Measurements from ENCODE around the gene FRK. TPM values are rescaled to one million over a fixed set of nuclear protein-coding genes. Genes with fewer than 3 reads are reported as not detected.

FRK gene
- total RNA-seq, 2 experiments from 2014 or later, result not detected

DNA sequence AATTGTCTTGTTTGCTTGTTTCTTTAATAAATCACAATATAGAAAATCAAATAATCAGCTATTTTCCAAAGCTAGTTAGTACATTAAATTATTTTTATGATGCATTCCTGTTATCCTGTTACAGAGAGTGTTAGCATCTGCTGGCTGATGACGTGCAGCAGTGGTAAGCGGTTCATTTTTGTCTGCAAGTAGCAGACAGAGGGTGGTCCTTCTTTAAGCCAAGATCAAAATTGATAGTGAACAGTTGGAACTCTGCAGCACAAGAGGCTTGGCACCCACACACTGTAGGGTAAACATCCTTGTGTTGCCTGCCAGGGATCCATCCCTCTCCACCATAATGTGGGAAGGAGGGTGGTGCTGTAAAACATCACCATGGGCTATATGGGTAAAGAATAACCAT is 158.3 kb downstream of the FRK start:
- intact Hi-C loops (cut with DNase I, micrococcal nuclease), result no loop called here
- Histone ChIP-seq H3K27me3 (ENCODE audit: control insufficient read depth in 1 of 2, insufficient read depth in 2 of 2, low read length in 2 of 2) (no peaks in the 10 kb centered on the region), H3K4me1 (ENCODE audit: insufficient read depth, low read length) (no peaks in the 10 kb centered on the region), H3K9me3 (ENCODE audit: control insufficient read depth in 1 of 2, insufficient read depth in 1 of 2, low read length in 2 of 2) (no peaks in the 10 kb centered on the region), H3K27ac (ENCODE audit: low read depth in 1 of 2, low read length in 2 of 2) (no peak overlapping the region), H3K36me3 (ENCODE audit: insufficient read depth, low read length) (no peaks in the 10 kb centered on the region), H3K4me3 (ENCODE audit: low read length) (no peak overlapping the region)
- no peaks in the 10 kb centered on the region for H3K36me3 Mint-ChIP-seq (ENCODE audit: low read depth)
- no peaks in the 10 kb centered on the region for H3K4me1 Mint-ChIP-seq (ENCODE audit: low read depth)
- DNase-seq (no peak), ATAC-seq (ENCODE audit: poor library complexity) (no peak)
- POLR2A ChIA-PET, result no interaction called here
- CTCF ChIA-PET, result no interaction called here
- no peak overlapping the region for H3K4me3 Mint-ChIP-seq
- H3K27me3 Mint-ChIP-seq, result no peaks in the 10 kb centered on the region
- TF ChIP-seq CTCF (IDR thresholded peaks at IDR 0.05), result no peak
- H3K9me3 Mint-ChIP-seq, result no peaks in the 10 kb centered on the region
- H3K27ac Mint-ChIP-seq, result no peak overlapping the region

DNA sequence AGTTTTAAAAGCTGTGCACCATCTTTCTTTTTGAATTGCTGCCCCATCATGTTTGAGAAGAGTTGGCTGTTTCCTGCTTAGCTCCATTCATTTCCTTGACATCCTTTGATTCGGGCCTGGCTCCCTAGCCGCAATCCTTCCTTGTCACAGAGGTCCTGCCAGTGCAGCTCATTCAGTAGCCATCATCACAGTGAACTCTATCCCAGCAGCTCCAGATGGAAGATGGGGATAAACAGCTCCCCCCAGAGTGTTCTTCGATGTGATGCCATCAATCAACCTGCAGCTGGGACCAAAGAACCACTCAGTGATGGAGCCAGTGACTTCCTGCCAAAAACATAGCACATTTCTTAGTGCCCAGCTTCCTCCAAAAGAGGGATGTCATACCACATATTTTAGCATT is 158.8 kb downstream of the FRK start:
- ChIA-PET POLR2A (interaction anchor here (0.6 kb wide), 1 partner anchor 783 kb away, joined by 3 read pairs; no protein-coding TSS in a partner anchor), CTCF (no interaction called here)
- H3K27ac ChIP-seq (ENCODE audit: low read depth in 1 of 2, low read length in 2 of 2), result no peak overlapping the region
- DNase-seq (no peak), ATAC-seq (ENCODE audit: poor library complexity) (no peak)
- no peaks in the 10 kb centered on the region for H3K9me3 ChIP-seq (ENCODE audit: control insufficient read depth in 1 of 2, insufficient read depth in 1 of 2, low read length in 2 of 2)
- H3K36me3 Mint-ChIP-seq (ENCODE audit: low read depth), result no peaks in the 10 kb centered on the region
- no peaks in the 10 kb centered on the region for H3K4me1 Mint-ChIP-seq (ENCODE audit: low read depth)
- no peak overlapping the region for H3K4me3 Mint-ChIP-seq
- no peaks in the 10 kb centered on the region for H3K27me3 ChIP-seq (ENCODE audit: control insufficient read depth in 1 of 2, insufficient read depth in 2 of 2, low read length in 2 of 2)
- H3K36me3 ChIP-seq (ENCODE audit: insufficient read depth, low read length), result no peaks in the 10 kb centered on the region
- H3K4me1 ChIP-seq (ENCODE audit: insufficient read depth, low read length), result no peaks in the 10 kb centered on the region
- no peak overlapping the region for H3K27ac Mint-ChIP-seq
- TF ChIP-seq CTCF (IDR thresholded peaks at IDR 0.05), result no peak
- no peak overlapping the region for H3K4me3 ChIP-seq (ENCODE audit: low read length)
- no peaks in the 10 kb centered on the region for H3K27me3 Mint-ChIP-seq
- no peaks in the 10 kb centered on the region for H3K9me3 Mint-ChIP-seq
- intact Hi-C loops (cut with DNase I, micrococcal nuclease), result no loop called here

DNA sequence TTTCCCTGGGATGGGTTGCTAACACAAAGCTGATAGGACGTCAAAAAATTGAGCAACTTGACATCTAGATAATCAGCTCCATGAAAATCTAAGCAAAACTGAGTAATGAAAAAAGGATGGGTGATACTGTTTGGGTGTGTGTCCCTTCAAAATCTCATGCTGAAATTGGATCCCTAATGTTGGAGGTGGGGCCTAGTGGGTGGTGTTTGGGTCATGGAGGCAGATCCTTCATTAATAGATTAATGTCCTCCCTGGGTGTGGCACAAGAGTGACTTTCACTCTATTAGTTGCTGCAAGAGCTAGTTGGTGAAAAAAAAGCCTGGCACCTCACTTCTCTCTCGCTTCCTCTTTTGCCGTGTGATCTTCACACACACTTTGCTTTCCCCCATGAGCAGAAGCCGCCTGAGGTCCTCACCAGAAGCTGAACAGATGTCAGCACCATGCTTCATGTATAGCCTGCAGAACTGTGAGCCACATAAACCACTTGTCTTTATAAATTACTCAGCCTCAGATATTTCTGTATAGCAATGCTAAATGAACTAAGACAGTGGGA is 160.9 kb downstream of the FRK start:
- H3K27me3 ChIP-seq (ENCODE audit: control insufficient read depth in 1 of 2, insufficient read depth in 2 of 2, low read length in 2 of 2), result no peaks in the 10 kb centered on the region
- H3K27ac ChIP-seq (ENCODE audit: low read depth in 1 of 2, low read length in 2 of 2), result no peak overlapping the region
- DNase-seq (no peak), ATAC-seq (ENCODE audit: poor library complexity) (no peak)
- TF ChIP-seq CTCF (IDR thresholded peaks at IDR 0.05), result no peak
- intact Hi-C loops (cut with DNase I, micrococcal nuclease), result no loop called here
- CTCF ChIA-PET, result no interaction called here
- Mint-ChIP-seq H3K9me3 (no peaks in the 10 kb centered on the region), H3K27ac (no peak overlapping the region), H3K27me3 (no peaks in the 10 kb centered on the region), H3K4me1 (ENCODE audit: low read depth) (no peaks in the 10 kb centered on the region), H3K36me3 (ENCODE audit: low read depth) (no peaks in the 10 kb centered on the region), H3K4me3 (no peak overlapping the region)
- no peak overlapping the region for H3K4me3 ChIP-seq (ENCODE audit: low read length)
- no peaks in the 10 kb centered on the region for H3K9me3 ChIP-seq (ENCODE audit: control insufficient read depth in 1 of 2, insufficient read depth in 1 of 2, low read length in 2 of 2)
- POLR2A ChIA-PET, result no interaction called here
- H3K4me1 ChIP-seq (ENCODE audit: insufficient read depth, low read length), result no peaks in the 10 kb centered on the region
- no peaks in the 10 kb centered on the region for H3K36me3 ChIP-seq (ENCODE audit: insufficient read depth, low read length)
